Measurements from ENCODE around the gene MAP6D1.

MAP6D1 gene

GRCh38 chr3:183822631-183823030 is 2.7 kb downstream of the MAP6D1 start:
- Mint-ChIP-seq H3K4me3 (no peak overlapping the region), H3K36me3 (ENCODE audit: low read depth) (peaks cover under 1% of the 10 kb centered on the region), H3K27me3 (ENCODE audit: low read depth, poor library complexity) (peaks cover 37% of the 10 kb centered on the region), H3K27ac (no peak overlapping the region), H3K4me1 (peaks cover 24% of the 10 kb centered on the region), H3K9me3 (no peaks in the 10 kb centered on the region)
- peak; percentile 31 for DNase-seq
- no peak for TF ChIP-seq CTCF (IDR thresholded peaks at IDR 0.05)

GRCh38 chr3:183819831-183820230 is 5.5 kb downstream of the MAP6D1 start:
- H3K27ac Mint-ChIP-seq, result no peak overlapping the region
- H3K4me3 Mint-ChIP-seq, result no peak overlapping the region
- H3K27me3 Mint-ChIP-seq (ENCODE audit: low read depth, poor library complexity), result peaks cover 33% of the 10 kb centered on the region
- TF ChIP-seq CTCF (IDR thresholded peaks at IDR 0.05), result no peak
- H3K9me3 Mint-ChIP-seq, result no peaks in the 10 kb centered on the region
- H3K4me1 Mint-ChIP-seq, result peaks cover 13% of the 10 kb centered on the region
- H3K36me3 Mint-ChIP-seq (ENCODE audit: low read depth), result peaks cover 20% of the 10 kb centered on the region
- no peak for DNase-seq

- H3K36me3 Mint-ChIP-seq (ENCODE audit: low read depth), result peaks cover 25% of the 10 kb centered on the region
- H3K4me1 Mint-ChIP-seq, result peaks cover 7% of the 10 kb centered on the region
- no peak for TF ChIP-seq CTCF (IDR thresholded peaks at IDR 0.05)
- peak overlapping the region; percentile 66 for H3K27ac Mint-ChIP-seq
- DNase-seq, result no peak
- no peak overlapping the region for H3K4me3 Mint-ChIP-seq
- no peaks in the 10 kb centered on the region for H3K9me3 Mint-ChIP-seq
- H3K27me3 Mint-ChIP-seq (ENCODE audit: low read depth, poor library complexity), result peaks cover 25% of the 10 kb centered on the region
These were observed 6.4 kb downstream of the MAP6D1 start for GRCh38 chr3:183818706-183819624.

- TF ChIP-seq CTCF (IDR thresholded peaks at IDR 0.05), result no peak
- H3K27me3 Mint-ChIP-seq (ENCODE audit: low read depth, poor library complexity), result peaks cover 17% of the 10 kb centered on the region
- H3K9me3 Mint-ChIP-seq, result no peaks in the 10 kb centered on the region
- H3K36me3 Mint-ChIP-seq (ENCODE audit: low read depth), result peaks cover 27% of the 10 kb centered on the region
- DNase-seq, result no peak
- H3K4me3 Mint-ChIP-seq, result no peak overlapping the region
- peak overlapping the region; percentile 66 for H3K27ac Mint-ChIP-seq
- H3K4me1 Mint-ChIP-seq, result peaks cover 5% of the 10 kb centered on the region
These were observed 7.2 kb downstream of the MAP6D1 start for GRCh38 chr3:183818041-183818620.

- H3K27ac Mint-ChIP-seq, result peak overlapping the region; percentile 79
- peaks cover 12% of the 10 kb centered on the region for H3K27me3 Mint-ChIP-seq (ENCODE audit: low read depth, poor library complexity)
- peaks cover 32% of the 10 kb centered on the region for H3K36me3 Mint-ChIP-seq (ENCODE audit: low read depth)
These were observed 7.7 kb downstream of the MAP6D1 start for GRCh38 chr3:183817639-183818038.

More at GRCh38 chr3:183817639-183818038, 7.7 kb downstream of the MAP6D1 start:
- Mint-ChIP-seq H3K9me3 (no peaks in the 10 kb centered on the region), H3K4me1 (peaks cover 4% of the 10 kb centered on the region), H3K4me3 (no peak overlapping the region)
- no peak for TF ChIP-seq CTCF (IDR thresholded peaks at IDR 0.05)
- DNase-seq, result no peak

Data from nephron progenitor cell (in vitro differentiated cells).